EH (cell line): ENCODE data around the gene MAP2K3.
"Not testable (repeated sequence)": the region's sequence is repeated elsewhere in the genome, so short reads cannot be mapped to it uniquely, and the experiment has no call there.

Source experiments
- DNase-seq: peaks from one replicate; pipeline ENCODE4 v3.0.0-alpha.2; 2015; ENCODE audit warnings: low read depth

MAP2K3 gene

DNA sequence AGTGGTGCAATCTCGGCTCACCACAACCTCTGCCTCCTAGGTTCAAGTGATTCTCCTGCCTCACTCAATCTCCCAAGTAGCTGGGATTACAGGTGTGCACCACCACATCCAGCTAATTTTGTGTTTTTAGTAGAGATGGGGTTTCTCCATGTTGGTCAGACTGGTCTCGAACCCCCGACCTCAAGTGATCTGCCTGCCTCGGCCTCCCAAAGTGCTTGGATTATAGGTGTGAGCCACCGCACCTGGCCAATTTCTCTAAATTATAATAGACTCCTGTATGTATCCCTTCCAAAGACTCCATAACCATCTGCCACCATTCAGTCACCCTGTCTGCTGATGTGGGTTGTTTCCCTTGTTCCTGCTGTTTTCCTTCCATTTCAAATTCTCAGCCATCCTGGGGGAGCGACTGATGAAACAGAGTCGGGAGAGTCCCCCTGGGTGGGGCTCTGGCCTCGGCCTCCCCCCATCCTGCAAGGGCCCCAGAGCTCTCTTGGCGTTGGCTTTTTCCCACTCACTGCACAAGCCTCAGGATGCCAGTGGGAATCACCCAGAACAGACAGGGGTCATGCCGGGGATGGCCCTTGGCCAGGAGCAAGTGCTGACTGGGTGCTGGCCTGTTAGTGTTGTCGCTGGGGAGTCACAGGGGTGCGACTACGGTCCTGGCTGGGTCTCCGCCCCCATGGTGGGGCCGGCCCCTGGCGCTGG lies 25.7 kb downstream of the MAP2K3 start:
- not testable (repeated sequence) for DNase-seq

- DNase-seq = not testable (repeated sequence)
These were observed 26.5 kb downstream of the MAP2K3 start for GRCh38 chr17:21310766-21311602.

DNA sequence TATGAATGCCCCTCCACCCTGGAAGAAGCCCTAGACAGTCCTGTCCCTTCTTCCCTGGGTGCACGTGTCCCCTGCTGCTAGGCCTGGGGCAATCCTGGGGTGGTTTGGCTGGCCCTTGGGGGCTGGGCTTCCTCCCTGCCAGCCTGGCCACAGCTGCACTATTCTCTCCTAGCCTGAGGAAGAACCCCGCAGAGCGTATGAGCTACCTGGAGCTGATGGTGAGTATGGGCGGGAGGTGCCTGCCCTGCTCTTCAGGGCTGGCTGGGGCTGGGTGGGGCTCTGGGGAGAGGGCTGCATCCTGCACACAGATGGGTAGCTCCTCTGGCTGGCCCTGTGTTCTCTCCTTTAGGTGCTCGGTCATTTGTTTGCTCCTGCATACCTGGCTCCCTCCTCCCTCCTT lies 28.8 kb downstream of the MAP2K3 start:
- DNase-seq = no peak

GRCh38 chr17:21313761-21314160 lies 29.2 kb downstream of the MAP2K3 start:
- not testable (repeated sequence) for DNase-seq

DNA sequence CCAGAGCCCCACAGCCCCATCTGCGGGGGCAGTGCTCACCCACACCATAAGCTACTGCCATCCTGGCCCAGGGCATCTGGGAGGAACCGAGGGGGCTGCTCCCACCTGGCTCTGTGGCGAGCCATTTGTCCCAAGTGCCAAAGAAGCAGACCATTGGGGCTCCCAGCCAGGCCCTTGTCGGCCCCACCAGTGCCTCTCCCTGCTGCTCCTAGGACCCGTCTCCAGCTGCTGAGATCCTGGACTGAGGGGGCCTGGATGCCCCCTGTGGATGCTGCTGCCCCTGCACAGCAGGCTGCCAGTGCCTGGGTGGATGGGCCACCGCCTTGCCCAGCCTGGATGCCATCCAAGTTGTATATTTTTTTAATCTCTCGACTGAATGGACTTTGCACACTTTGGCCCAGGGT lies 29.8 kb downstream of the MAP2K3 start:
- DNase-seq = not testable (repeated sequence)

DNA sequence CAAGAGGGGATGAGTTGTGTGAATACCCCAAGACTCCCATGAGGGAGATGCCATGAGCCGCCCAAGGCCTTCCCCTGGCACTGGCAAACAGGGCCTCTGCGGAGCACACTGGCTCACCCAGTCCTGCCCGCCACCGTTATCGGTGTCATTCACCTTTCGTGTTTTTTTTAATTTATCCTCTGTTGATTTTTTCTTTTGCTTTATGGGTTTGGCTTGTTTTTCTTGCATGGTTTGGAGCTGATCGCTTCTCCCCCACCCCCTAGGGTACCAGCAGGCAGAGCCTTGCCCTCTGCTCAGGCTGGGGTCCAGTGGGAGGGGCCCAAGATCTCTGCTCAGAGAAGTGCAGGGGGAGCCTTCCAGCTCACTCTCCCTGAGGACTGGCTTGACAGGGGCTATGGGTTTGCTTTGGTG lies 30.2 kb downstream of the MAP2K3 start:
- not testable (repeated sequence) for DNase-seq

DNA sequence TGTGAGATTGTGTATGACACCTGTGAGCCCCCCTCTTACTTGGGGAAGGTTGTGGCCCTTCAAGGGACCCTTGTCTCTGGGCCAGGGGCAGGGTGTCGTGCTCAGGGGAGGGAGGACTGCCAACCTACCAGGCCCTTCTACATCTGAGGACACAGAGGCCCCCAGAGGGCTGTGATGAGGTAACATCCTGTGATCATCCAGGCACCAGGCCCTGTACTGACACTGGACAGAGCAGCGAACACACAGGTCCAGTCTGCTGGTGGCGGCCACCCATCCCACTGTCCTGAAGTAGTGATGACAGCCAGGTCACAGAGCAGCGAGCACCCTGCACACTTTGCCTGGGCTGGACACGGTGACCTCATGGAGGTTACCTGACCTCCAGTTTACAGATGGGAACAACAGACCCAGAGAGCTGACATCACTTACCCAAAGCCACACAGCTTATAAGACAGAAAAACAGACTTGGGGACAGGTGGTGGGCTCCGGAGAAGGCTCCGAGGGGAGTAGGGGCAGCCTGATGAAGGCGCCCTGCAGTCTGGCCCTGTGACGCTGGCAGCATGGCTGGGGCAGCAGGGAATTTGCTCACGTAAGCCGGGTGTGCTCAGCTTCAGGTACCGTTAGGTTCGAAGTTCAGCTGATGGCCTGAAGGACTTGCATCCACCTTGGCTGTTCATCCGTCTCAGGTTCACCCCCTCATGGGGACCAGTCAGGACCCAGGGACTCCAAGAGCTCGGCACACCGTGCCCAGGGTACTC lies 30.9 kb downstream of the MAP2K3 start:
- not testable (repeated sequence) for DNase-seq

- peak; percentile 18 for DNase-seq
These were observed 31.8 kb downstream of the MAP2K3 start for GRCh38 chr17:21316212-21316886.

GRCh38 chr17:21316887-21317500 lies 32.5 kb downstream of the MAP2K3 start:
- peak; percentile 30 for DNase-seq

DNA sequence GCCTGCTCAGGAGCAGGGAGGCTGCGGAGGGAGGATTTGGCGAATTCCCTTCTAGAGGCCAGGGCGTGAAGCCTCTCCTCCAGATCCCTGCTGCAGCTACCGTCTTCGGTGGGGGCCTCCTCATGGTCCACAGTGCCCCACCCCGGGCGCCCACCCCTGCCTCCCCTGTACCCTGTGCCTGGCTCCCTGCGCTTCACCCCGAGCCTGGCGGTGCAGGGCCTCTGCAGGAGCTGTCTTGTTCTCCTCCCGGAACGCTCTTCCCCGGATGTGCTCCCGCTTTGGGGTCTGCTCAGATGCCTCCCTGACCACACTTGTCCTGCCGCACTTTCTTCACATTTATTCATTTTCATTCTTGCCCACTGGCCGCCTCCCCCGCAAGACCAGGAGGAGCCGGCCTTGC lies 33.3 kb downstream of the MAP2K3 start:
- not testable (repeated sequence) for DNase-seq

- DNase-seq = no peak
These were observed 33.9 kb downstream of the MAP2K3 start for GRCh38 chr17:21318439-21318838.

- DNase-seq = not testable (repeated sequence)
These were observed 34.3 kb downstream of the MAP2K3 start for GRCh38 chr17:21318856-21319255.

DNA sequence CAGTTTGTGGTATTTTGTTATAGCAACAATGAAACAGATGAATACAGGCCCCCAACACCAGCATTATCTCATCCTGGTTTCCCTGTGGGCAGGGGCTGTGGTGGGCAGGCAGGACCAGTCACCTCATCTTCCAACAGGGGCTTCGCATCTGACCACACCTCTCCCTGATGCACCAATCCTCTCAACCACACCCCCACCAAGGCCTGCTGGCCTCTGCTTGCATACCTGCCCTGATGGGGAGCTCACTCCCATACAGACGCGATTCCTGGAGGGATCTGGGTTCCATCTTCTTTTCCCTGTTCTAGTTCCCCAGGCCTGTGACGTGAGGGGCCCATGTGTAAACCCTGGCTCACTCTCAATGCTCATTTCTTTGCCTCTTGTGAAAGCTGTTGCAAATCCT lies 34.7 kb downstream of the MAP2K3 start:
- not testable (repeated sequence) for DNase-seq

- not testable (repeated sequence) for DNase-seq
These were observed 35.3 kb downstream of the MAP2K3 start for GRCh38 chr17:21319686-21320375.

- DNase-seq = not testable (repeated sequence)
These were observed 35.9 kb downstream of the MAP2K3 start for GRCh38 chr17:21320430-21320829.

- not testable (repeated sequence) for DNase-seq
These were observed 36.5 kb downstream of the MAP2K3 start for GRCh38 chr17:21321061-21321460.

DNA sequence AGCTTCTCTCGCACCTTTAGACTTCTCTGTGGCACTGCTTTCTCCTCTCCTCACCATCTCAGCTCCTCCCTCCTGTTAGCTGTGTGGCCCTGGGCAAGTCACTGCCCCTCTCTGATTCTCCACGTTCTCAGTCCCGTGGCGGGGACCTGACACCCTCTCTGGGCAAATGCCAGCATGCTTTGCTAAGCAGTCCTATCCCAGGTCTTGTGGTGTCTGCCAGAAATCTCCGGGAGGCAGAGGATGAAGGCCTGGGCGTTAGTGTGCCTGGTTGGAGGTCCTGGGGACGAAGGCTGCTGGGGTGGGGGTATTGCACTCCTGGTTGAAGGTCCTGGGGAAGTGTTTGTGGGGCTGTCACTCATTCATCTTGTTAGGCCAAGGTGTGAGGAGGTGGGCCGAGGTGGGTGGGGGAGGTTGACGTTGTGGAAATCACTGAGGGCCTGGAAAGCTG lies 37.3 kb downstream of the MAP2K3 start:
- not testable (repeated sequence) for DNase-seq

- not testable (repeated sequence) for DNase-seq
These were observed 39.0 kb downstream of the MAP2K3 start for GRCh38 chr17:21323257-21324111.

- not testable (repeated sequence) for DNase-seq
These were observed 40.2 kb downstream of the MAP2K3 start for GRCh38 chr17:21324741-21325140.

DNA sequence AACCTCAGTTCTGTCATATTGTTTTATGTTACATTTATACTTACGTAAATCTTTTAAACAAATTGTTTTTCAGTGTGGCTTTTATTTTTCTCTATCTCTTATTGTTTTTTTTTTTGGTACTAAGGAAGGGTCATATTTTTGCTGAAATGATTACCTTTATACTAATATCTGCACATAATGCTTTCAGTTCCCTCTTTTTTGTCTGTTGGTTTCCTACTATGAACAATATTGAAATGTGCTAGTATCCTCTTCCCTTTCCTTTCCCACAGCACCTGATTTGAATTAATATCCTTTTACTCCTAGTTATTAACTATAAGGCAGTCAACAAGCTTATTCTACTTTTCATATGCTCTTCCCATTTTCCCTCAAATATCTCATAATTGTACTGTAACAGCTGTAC lies 43.4 kb downstream of the MAP2K3 start:
- not testable (repeated sequence) for DNase-seq
